ENCODE measurements around the gene MRPS24. TPM values are rescaled to one million over a fixed set of nuclear protein-coding genes. Genes with fewer than 3 reads are reported as not detected.
"Not testable (repeated sequence)": the region's sequence is repeated elsewhere in the genome, so short reads cannot be mapped to it uniquely, and the experiment has no call there.

MRPS24 gene
- total RNA-seq, 2 donors from 2014 or later, result 102 to 160 TPM

GRCh38 chr7:43834463-43835251, 34.7 kb downstream of the MRPS24 start:
- Histone ChIP-seq H3K27me3 (no peaks in the 10 kb centered on the region), H3K9me3 (no peaks in the 10 kb centered on the region), H3K36me3 (no peaks in the 10 kb centered on the region), H3K9ac (ENCODE audit: low read depth in 2 of 2, low read length in 2 of 2) (no peak overlapping the region), H3K4me1 (no peaks in the 10 kb centered on the region), H3K4me3 (no peak overlapping the region), H3K27ac (no peak overlapping the region)
- no peak for TF ChIP-seq CTCF (IDR thresholded peaks at IDR 0.05)
- no peak for DNase-seq
- intact Hi-C loops (cut with DNase I), result loop anchor here (5.0 kb wide), 3 partner anchors 112 to 257 kb away; no protein-coding TSS in a partner anchor

- H3K9me3 ChIP-seq; H3K9ac ChIP-seq (ENCODE audit: low read depth in 2 of 2, low read length in 2 of 2); intact Hi-C loops (cut with DNase I); H3K36me3 ChIP-seq; DNase-seq; H3K4me3 ChIP-seq; H3K27ac ChIP-seq; H3K4me1 ChIP-seq; H3K27me3 ChIP-seq: not testable (repeated sequence)
Observed at GRCh38 chr7:43830917-43831316, 38.4 kb downstream of the MRPS24 start.

GRCh38 chr7:43825391-43825808, 43.9 kb downstream of the MRPS24 start:
- no peak overlapping the region for H3K9ac ChIP-seq (ENCODE audit: low read depth in 2 of 2, low read length in 2 of 2)
- intact Hi-C loops (cut with DNase I), result no loop called here
- no peaks in the 10 kb centered on the region for H3K27me3 ChIP-seq
- H3K27ac ChIP-seq, result no peak overlapping the region
- H3K4me1 ChIP-seq, result no peaks in the 10 kb centered on the region
- no peak overlapping the region for H3K4me3 ChIP-seq
- TF ChIP-seq CTCF (IDR thresholded peaks at IDR 0.05), result no peak
- no peaks in the 10 kb centered on the region for H3K9me3 ChIP-seq
- DNase-seq, result no peak
- H3K36me3 ChIP-seq, result no peaks in the 10 kb centered on the region

- no peak overlapping the region for H3K27ac ChIP-seq
- no peak for TF ChIP-seq CTCF (IDR thresholded peaks at IDR 0.05)
- no peaks in the 10 kb centered on the region for H3K27me3 ChIP-seq
- no peak for DNase-seq
- H3K9me3 ChIP-seq, result no peaks in the 10 kb centered on the region
- H3K4me1 ChIP-seq, result no peaks in the 10 kb centered on the region
- no peak overlapping the region for H3K9ac ChIP-seq (ENCODE audit: low read depth in 2 of 2, low read length in 2 of 2)
- intact Hi-C loops (cut with DNase I), result no loop called here
- H3K36me3 ChIP-seq, result no peaks in the 10 kb centered on the region
- no peak overlapping the region for H3K4me3 ChIP-seq
Observed at GRCh38 chr7:43824963-43825362, 44.4 kb downstream of the MRPS24 start.

GRCh38 chr7:43824513-43824912, 44.8 kb downstream of the MRPS24 start:
- intact Hi-C loops (cut with DNase I); H3K9ac ChIP-seq (ENCODE audit: low read depth in 2 of 2, low read length in 2 of 2); H3K27me3 ChIP-seq; H3K36me3 ChIP-seq; DNase-seq; H3K9me3 ChIP-seq; H3K27ac ChIP-seq; H3K4me1 ChIP-seq; H3K4me3 ChIP-seq: not testable (repeated sequence)

GRCh38 chr7:43823941-43824340, 45.4 kb downstream of the MRPS24 start:
- Histone ChIP-seq H3K4me1 (no peaks in the 10 kb centered on the region), H3K9ac (ENCODE audit: low read depth in 2 of 2, low read length in 2 of 2) (no peak overlapping the region), H3K27ac (no peak overlapping the region), H3K27me3 (no peaks in the 10 kb centered on the region), H3K9me3 (no peaks in the 10 kb centered on the region), H3K4me3 (no peak overlapping the region), H3K36me3 (no peaks in the 10 kb centered on the region)
- DNase-seq, result no peak
- no peak for TF ChIP-seq CTCF (IDR thresholded peaks at IDR 0.05)
- intact Hi-C loops (cut with DNase I), result no loop called here

GRCh38 chr7:43823425-43823824, 45.9 kb downstream of the MRPS24 start:
- H3K27me3 ChIP-seq; DNase-seq; H3K27ac ChIP-seq; intact Hi-C loops (cut with DNase I); H3K4me1 ChIP-seq; H3K4me3 ChIP-seq; H3K9ac ChIP-seq (ENCODE audit: low read depth in 2 of 2, low read length in 2 of 2); H3K9me3 ChIP-seq; H3K36me3 ChIP-seq: not testable (repeated sequence)

All from colonic mucosa (tissue), 4 donors.